Activated CD8-positive, alpha-beta memory T cell treated with anti-CD3 and anti-CD28 coated beads, Interleukin-2, amount 10 ng/mL, durations not matched to agents 7 days and 5 days (primary cell): ENCODE measurements around the gene STK39. TPM values are rescaled to one million over a fixed set of nuclear protein-coding genes. Genes with fewer than 3 reads are reported as not detected.

Experiments
- ATAC-seq: fragments of 150-1000 bp; cut with Tn5 transposase; one replicate; pipeline ENCODE4 v1.10.0; 2021; ENCODE audit warnings: moderate library complexity
- CTCF ChIA-PET: fragments of 350-600 bp; sonication (Branson Sonifier 250); formaldehyde crosslinking; loops from one replicate; lab custom pipeline; 2021; ENCODE audit warnings: antibody characterized with exemption; lab: Charles Lee
- DNase-seq: peaks from one replicate; pipeline ENCODE4 v3.0.0-alpha.2; 2020
- H3K27ac Mint-ChIP-seq: one replicate; pipeline ENCODE4 v1.8.0; 2021; ENCODE audit warnings: mild to moderate bottlenecking, mixed read lengths
- H3K27me3 Mint-ChIP-seq: one replicate; pipeline ENCODE4 v1.8.0; 2021; ENCODE audit warnings: mixed read lengths
- H3K36me3 Mint-ChIP-seq: one replicate; pipeline ENCODE4 v1.8.0; 2021; ENCODE audit warnings: mild to moderate bottlenecking, mixed read lengths
- H3K4me1 Mint-ChIP-seq: one replicate; pipeline ENCODE4 v1.8.0; 2021; ENCODE audit warnings: mixed read lengths
- H3K4me3 Mint-ChIP-seq: one replicate; pipeline ENCODE4 v1.8.0; 2021; ENCODE audit warnings: mild to moderate bottlenecking, moderate library complexity, mixed read lengths
- H3K9me3 Mint-ChIP-seq: one replicate; pipeline ENCODE4 v1.8.0; 2022; ENCODE audit warnings: low read depth, mixed read lengths
- total RNA-seq, 2 experiments: library from RNA; stranded (reverse); gene quantifications; one replicate each; pipeline ENCODE4 v1.2.3, GENCODE V29; 2021

The STK39 gene
- total RNA-seq, 2 experiments from 2014 or later, result 29.4 to 35.7 TPM

DNA sequence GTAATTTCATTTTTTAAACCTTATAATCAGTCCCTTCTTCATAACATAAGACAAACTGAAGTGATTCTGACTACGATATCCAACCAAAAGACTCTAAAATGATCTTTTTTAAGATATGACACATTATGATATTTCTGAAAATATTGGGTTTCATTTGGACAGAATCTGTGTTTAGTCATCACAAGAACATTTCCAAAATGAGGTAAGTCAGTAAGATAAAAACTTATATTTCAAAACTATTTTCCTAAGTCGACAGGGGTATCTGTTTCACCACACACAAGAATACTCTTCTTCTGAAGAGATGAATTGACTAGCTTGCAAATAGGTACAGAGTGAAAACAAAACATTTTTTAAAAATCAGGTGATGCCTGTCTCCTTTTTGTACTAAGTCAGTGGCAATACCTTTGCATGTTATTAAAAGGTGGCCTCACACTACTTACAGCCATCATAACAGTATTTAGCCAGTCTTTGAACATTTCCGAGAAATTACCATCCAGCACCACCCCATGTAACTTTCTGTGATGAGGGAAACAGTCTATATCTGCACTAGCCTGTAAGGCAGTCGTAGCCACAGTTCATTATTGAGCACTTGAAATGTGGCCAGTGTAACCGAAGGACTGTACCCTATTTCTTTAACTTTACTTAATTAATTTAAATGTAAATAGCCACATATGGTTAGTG is 13.5 kb downstream of the STK39 start:
- Mint-ChIP-seq H3K4me1 (peaks cover 11% of the 10 kb centered on the region), H3K36me3 (peaks cover 29% of the 10 kb centered on the region), H3K27me3 (no peaks in the 10 kb centered on the region), H3K9me3 (peaks cover 4% of the 10 kb centered on the region), H3K4me3 (no peak overlapping the region), H3K27ac (no peak overlapping the region)
- CTCF ChIA-PET, result no interaction called here
- ATAC-seq, result peak; percentile 30
- no peak for DNase-seq

DNA sequence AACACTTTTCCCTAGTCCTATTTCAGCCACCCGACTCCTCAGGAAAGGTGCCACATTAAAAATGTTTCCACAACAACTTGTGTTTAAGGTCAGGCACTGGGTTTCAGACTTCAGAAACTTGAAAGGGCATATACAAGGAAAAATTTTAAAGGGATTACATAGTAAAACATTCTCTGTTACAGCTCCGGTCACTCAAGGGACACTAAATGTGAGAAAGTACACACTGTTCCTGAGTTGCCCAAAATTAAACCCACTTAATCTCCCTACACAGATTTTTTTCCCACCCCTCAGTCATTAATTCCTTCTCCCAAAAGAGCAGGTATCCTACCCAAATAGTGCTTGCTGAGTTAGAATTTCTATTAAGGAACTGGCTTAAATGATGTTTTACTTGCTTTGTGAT is 14.2 kb downstream of the STK39 start:
- H3K4me1 Mint-ChIP-seq, result peaks cover 11% of the 10 kb centered on the region

DNA sequence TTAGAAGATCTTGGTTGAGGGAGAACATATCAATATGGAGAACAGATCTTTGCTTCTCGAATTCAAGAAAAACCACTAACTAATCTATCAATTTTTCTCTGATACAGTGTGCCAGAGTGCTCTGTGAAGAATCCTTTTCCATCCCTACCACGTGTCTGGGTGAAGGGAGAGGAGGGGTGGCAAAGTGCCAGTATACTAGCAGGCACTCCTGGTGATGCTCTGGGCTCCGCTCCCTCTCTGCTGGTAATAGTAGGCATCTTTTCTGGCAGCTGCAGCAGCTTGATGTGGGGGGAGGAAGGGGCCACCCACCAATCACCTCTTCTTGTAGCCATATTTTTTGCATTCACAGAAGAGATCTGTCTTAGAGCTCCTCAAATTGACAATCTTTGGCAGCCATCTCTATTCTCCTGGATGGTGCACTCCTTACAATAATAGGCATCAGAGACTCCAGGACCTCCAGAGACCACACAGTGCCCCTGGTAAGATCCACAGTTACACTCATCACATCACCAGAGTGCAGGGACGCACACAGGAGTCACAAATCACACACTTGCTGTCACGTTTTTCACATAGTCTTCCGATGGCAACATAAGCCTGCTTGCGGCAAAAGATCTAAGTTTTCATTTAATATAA is 15.7 kb downstream of the STK39 start:
- no peaks in the 10 kb centered on the region for H3K27me3 Mint-ChIP-seq
- peaks cover 11% of the 10 kb centered on the region for H3K4me1 Mint-ChIP-seq
- ATAC-seq (no peak), DNase-seq (no peak)
- peaks cover 4% of the 10 kb centered on the region for H3K9me3 Mint-ChIP-seq
- H3K36me3 Mint-ChIP-seq, result peaks cover 21% of the 10 kb centered on the region
- H3K4me3 Mint-ChIP-seq, result no peak overlapping the region
- CTCF ChIA-PET, result interaction anchor here (2.4 kb wide), 1 partner anchor 36 kb away, joined by 7 read pairs; no protein-coding TSS in a partner anchor
- H3K27ac Mint-ChIP-seq, result no peak overlapping the region

More for the DNA sequence above, 14.2 kb downstream of the STK39 start:
- ATAC-seq (no peak), DNase-seq (no peak)
- Mint-ChIP-seq H3K36me3 (peaks cover 26% of the 10 kb centered on the region), H3K27ac (no peak overlapping the region), H3K4me3 (no peak overlapping the region), H3K27me3 (no peaks in the 10 kb centered on the region), H3K9me3 (peaks cover 4% of the 10 kb centered on the region)
- CTCF ChIA-PET, result no interaction called here

DNA sequence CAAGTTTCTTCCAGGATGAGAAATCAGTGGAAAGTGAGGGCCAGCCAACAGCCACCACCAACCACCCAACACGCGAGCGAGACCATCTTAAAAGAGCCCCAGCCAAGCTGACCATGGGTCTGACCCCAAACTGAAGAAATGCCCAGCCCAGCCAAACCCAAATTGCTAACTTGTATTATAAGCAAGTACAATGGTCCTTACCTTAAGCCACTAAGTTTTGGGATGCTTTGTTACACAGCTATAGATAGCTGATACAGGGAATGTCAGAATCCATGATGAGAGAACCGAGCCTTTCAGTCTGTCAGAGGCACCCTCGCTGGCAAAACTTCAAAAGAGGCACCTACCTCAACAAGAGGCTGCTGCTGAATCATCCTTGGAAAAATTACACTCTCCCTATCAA is 17.0 kb downstream of the STK39 start:
- Mint-ChIP-seq H3K27me3 (no peaks in the 10 kb centered on the region), H3K9me3 (peaks cover 4% of the 10 kb centered on the region), H3K4me3 (no peak overlapping the region), H3K27ac (no peak overlapping the region), H3K36me3 (peaks cover 19% of the 10 kb centered on the region), H3K4me1 (peaks cover 14% of the 10 kb centered on the region)
- CTCF ChIA-PET, result interaction anchor here (2.4 kb wide), 1 partner anchor 35 kb away, joined by 7 read pairs; no protein-coding TSS in a partner anchor
- no peak for ATAC-seq
- no peak for DNase-seq

DNA sequence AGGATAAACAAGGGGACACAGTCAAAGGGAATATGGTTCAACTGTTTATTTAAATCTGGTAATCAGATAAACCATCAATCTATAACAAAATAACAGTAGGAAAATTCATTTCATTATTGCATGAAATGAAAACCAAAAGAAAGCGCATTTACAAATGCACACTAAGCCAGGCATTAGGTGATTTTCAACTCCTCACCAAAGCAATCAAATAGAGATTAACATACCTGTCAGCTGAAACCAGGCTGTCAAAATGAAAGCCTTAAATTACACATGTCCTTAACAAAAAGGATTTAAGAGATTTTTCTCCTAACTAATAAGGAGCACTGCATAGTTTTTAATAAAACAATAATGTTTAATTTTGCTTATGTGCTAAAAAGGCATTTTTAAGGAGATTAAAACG is 23.0 kb downstream of the STK39 start:
- ATAC-seq, result no peak
- CTCF ChIA-PET, result no interaction called here
- Mint-ChIP-seq H3K27me3 (no peaks in the 10 kb centered on the region), H3K9me3 (no peaks in the 10 kb centered on the region), H3K4me1 (peaks cover 20% of the 10 kb centered on the region), H3K27ac (no peak overlapping the region), H3K36me3 (peaks cover 13% of the 10 kb centered on the region), H3K4me3 (no peak overlapping the region)
- DNase-seq, result no peak

DNA sequence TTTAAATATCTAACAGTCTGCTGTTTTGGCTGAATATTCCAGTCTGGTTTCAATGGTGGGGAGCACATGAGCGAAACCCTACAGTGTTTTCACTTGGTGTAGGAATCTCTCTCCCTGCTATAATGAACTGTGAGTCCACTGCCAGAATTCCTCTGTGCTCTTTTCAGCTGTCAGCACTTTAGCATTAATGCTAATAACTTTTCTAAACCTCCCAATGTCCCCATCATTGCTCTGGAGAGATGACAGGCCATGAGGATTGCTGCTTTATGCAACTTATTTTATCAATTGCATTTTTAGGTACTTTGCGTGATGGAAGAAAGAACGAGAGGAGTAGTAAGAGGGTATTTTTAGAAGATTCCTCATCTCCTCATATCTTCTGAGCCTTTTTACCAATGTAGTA is 25.3 kb downstream of the STK39 start:
- no peaks in the 10 kb centered on the region for H3K27me3 Mint-ChIP-seq
- H3K27ac Mint-ChIP-seq, result no peak overlapping the region
- no peaks in the 10 kb centered on the region for H3K9me3 Mint-ChIP-seq
- ATAC-seq (no peak), DNase-seq (no peak)
- CTCF ChIA-PET, result no interaction called here
- peaks cover 20% of the 10 kb centered on the region for H3K4me1 Mint-ChIP-seq
- H3K36me3 Mint-ChIP-seq, result peaks cover 11% of the 10 kb centered on the region
- no peak overlapping the region for H3K4me3 Mint-ChIP-seq

DNA sequence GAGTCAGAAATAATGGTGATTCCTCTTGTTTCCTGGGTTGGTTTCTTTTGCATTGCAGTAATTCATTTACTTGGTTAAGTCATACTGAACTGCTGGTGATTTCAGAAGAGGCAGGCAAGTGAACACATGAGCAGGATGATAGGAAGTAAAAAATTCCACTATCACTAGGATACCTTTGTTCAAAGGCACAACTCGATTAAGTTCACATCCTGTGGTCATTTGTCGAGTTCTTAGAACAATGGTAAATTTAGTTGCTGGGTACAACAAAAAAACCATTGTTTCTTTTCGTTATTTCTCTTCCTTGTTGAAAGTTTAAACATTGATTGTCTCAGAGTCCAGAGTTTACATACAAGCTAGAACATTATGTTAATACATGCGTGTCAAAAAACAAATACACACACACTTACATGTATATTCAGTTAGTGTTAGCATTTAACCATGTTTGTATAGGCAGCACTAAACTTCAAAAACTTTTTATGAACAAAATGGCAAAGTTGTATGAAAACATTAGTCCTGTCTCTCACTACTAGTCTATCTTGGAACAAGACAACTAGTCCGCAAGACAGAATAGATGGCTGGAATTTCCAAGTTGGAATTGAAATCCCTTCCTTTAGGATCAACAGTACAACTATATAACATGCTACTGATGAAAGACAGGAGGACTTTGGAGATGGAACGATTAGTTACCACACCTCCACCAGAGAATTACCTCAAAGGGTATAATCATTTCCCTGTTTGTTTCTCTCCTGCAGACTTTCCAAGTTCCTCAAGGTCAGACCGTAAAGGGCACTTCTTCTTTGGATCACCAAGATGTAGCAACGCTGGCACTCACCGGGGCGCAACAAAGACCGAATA is 26.2 kb downstream of the STK39 start:
- Mint-ChIP-seq H3K9me3 (no peaks in the 10 kb centered on the region), H3K27ac (no peak overlapping the region), H3K27me3 (no peaks in the 10 kb centered on the region), H3K4me3 (no peak overlapping the region), H3K36me3 (peaks cover 11% of the 10 kb centered on the region), H3K4me1 (peaks cover 20% of the 10 kb centered on the region)
- ATAC-seq, result no peak
- CTCF ChIA-PET, result no interaction called here
- DNase-seq, result no peak

DNA sequence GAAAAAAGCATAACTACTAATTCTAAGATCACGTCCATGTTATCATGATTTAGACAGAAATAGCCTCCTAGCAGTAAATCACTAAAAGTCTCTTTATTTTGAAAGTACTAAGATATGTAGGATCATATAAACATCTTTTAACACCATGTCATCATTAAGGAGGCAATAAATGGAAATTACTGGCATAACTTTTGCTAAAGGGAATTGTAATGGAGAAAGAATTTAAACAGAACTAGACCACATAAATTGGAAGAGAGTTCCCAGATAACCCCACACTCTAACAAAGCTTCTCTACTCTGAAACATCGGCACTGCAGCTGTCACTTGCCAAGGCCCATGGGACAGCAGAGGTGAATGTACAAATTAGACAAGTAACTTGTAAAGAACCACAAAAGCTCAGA is 29.5 kb downstream of the STK39 start:
- H3K27me3 Mint-ChIP-seq, result no peaks in the 10 kb centered on the region
- CTCF ChIA-PET, result no interaction called here
- no peak overlapping the region for H3K27ac Mint-ChIP-seq
- peaks cover 11% of the 10 kb centered on the region for H3K4me1 Mint-ChIP-seq
- no peak for DNase-seq
- peaks cover 11% of the 10 kb centered on the region for H3K36me3 Mint-ChIP-seq
- ATAC-seq, result no peak
- no peak overlapping the region for H3K4me3 Mint-ChIP-seq
- no peaks in the 10 kb centered on the region for H3K9me3 Mint-ChIP-seq

DNA sequence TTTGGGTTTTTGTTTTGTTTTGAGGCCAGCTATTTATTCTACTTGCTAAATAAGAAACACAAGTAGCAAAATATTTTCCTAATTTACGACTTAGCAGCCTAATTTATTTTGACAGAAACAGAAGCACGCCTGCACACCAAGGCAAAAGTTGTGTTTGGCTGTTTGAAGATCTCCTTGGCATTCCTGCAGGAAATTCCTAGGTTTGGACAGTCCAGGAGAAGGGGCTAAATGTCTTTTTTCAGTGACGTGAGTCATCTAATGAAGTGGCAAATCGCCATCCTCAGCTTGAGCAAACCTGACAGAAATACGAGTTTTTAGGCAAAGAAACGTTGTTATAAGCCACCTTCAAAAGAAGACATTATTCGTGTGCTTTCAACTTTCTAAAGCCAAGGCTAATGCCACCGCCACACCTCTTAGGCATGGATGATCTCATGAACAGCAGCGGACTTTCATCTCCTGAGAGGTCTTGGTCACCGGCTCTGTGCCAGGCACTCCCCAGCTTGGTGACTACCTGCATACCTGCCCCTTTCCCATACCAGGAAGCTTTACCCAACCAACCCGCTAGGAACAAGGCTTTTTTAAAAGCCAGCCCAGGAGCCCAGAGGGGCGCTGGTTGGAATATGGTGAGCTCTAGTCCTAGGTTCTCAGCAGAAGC is 30.9 kb downstream of the STK39 start:
- no peaks in the 10 kb centered on the region for H3K9me3 Mint-ChIP-seq
- no peaks in the 10 kb centered on the region for H3K27me3 Mint-ChIP-seq
- CTCF ChIA-PET, result no interaction called here
- peaks cover 10% of the 10 kb centered on the region for H3K36me3 Mint-ChIP-seq
- no peak for DNase-seq
- H3K4me3 Mint-ChIP-seq, result no peak overlapping the region
- no peak for ATAC-seq
- peaks cover 21% of the 10 kb centered on the region for H3K4me1 Mint-ChIP-seq
- no peak overlapping the region for H3K27ac Mint-ChIP-seq

DNA sequence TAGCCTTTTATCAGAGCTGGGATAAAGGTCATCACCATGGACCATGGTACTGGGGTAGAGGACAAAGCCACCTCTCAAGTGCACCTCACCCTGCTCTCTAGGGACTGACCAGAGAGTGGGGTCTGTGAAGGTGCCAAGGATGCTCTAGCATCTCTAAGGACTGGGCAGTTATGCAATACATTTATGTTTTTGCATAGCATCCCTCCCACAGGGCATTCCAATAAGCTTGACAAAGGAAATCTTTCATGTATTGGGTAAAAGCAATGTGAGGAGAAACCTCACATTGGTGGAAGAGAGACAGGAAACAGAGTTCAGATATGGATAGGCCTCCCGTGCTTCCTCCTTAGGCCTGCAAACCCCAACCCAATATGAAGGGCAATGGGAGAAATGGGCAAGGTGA is 31.6 kb downstream of the STK39 start:
- Mint-ChIP-seq H3K9me3 (no peaks in the 10 kb centered on the region), H3K4me3 (no peak overlapping the region), H3K36me3 (peaks cover 6% of the 10 kb centered on the region), H3K4me1 (peaks cover 21% of the 10 kb centered on the region), H3K27me3 (no peaks in the 10 kb centered on the region), H3K27ac (no peak overlapping the region)
- DNase-seq, result no peak
- CTCF ChIA-PET, result no interaction called here
- ATAC-seq, result no peak

DNA sequence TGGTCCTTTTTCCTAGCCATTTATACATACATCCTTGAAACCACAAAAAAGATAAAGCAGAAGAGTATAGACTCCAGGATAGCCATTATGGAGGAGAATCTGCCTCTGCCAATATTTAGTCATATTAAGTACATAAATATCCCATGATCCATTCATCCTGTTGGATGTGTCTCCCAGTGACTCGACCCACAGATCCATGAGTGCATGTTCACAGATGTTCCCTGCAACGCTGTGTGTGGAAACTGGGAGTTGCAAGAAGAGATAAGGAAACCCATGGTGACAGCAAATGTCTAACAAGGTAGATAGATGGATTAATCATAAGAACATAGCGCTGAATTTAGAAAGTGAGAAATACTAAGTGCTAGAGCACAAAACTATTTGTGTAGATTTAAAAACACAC is 34.5 kb downstream of the STK39 start:
- Mint-ChIP-seq H3K4me3 (no peak overlapping the region), H3K36me3 (peaks cover 11% of the 10 kb centered on the region), H3K4me1 (peaks cover 40% of the 10 kb centered on the region), H3K27ac (no peak overlapping the region), H3K27me3 (no peaks in the 10 kb centered on the region), H3K9me3 (no peaks in the 10 kb centered on the region)
- DNase-seq (no peak), ATAC-seq (no peak)
- CTCF ChIA-PET, result no interaction called here

DNA sequence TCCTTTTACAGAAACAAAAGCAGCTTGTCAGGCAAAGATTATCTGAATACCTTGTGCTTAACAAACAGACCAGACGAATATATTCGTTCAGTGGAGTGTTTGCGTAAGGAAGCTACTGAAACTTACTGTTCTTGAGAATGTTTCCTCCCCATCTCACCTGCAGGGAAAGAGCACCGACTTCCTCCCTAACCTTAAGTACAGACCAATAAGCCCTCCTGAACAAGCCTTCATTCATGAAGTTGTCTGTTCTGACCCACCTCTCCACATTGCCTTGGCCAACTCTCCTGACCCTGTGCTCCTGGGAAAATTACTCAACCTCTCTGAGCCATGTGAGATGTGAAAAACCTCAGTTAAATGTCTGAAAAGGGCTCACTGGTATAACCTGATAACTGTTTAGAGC is 35.2 kb downstream of the STK39 start:
- H3K4me1 Mint-ChIP-seq, result peaks cover 46% of the 10 kb centered on the region
- peak overlapping the region; percentile 75 for H3K27ac Mint-ChIP-seq
- DNase-seq (no peak), ATAC-seq (no peak)
- CTCF ChIA-PET, result interaction anchor here (1.1 to 2.1 kb wide), 5 partner anchors 16 to 34 kb away, joined by 3 to 5 read pairs (median 3); no protein-coding TSS in a partner anchor
- no peaks in the 10 kb centered on the region for H3K9me3 Mint-ChIP-seq
- H3K27me3 Mint-ChIP-seq, result no peaks in the 10 kb centered on the region
- peak overlapping the region; percentile 7 for H3K4me3 Mint-ChIP-seq
- peaks cover 11% of the 10 kb centered on the region for H3K36me3 Mint-ChIP-seq

DNA sequence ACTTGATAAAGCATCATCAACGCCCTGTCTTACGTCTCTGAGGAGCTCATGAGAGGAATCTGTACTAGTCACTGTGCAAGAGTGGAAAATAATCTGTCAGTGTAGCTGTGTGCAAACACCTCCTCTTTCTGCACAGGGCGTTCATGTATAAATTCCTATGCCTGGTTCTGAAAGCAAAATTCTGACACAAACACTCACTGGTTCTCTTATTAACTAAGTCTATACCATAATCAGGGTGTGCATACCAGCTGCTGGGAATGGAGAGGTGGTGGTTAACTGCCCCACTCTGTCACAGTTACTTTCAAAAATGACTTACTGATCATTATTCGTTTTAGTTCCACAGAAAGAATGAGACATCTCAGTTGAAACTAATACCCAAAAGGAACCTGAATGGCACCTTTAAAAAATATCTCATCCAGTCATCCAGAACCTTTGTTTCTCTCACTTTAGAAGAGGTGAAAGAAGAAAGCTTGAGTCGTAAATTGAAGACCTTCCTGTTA is 35.7 kb downstream of the STK39 start:
- Mint-ChIP-seq H3K4me3 (peak overlapping the region; percentile 7), H3K4me1 (peaks cover 49% of the 10 kb centered on the region), H3K27me3 (no peaks in the 10 kb centered on the region), H3K27ac (peak overlapping the region; percentile 75), H3K9me3 (no peaks in the 10 kb centered on the region), H3K36me3 (peaks cover 12% of the 10 kb centered on the region)
- CTCF ChIA-PET, result interaction anchor here (1.1 to 2.1 kb wide), 5 partner anchors 16 to 33 kb away, joined by 3 to 5 read pairs (median 3); no protein-coding TSS in a partner anchor
- DNase-seq, result no peak
- ATAC-seq, result peak; percentile 61
